ENCODE data around the gene KRTAP2-4.

GRCh38 chr17:41054025-41054424 is 11.7 kb downstream of the KRTAP2-4 start:
- no peak for TF ChIP-seq MXI1 (IDR thresholded peaks at IDR 0.05; ENCODE audit: borderline replicate concordance, low read depth, low read length)
- TF ChIP-seq, protein P1, sequence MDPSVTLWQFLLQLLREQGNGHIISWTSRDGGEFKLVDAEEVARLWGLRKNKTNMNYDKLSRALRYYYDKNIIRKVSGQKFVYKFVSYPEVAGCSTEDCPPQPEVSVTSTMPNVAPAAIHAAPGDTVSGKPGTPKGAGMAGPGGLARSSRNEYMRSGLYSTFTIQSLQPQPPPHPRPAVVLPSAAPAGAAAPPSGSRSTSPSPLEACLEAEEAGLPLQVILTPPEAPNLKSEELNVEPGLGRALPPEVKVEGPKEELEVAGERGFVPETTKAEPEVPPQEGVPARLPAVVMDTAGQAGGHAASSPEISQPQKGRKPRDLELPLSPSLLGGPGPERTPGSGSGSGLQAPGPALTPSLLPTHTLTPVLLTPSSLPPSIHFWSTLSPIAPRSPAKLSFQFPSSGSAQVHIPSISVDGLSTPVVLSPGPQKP (IDR thresholded peaks at IDR 0.05; ENCODE audit: borderline replicate concordance, low read depth, low read length), result no peak

Measured in IMR-90 (cell line).